PC-9 (cell line): ENCODE measurements around the gene CEP162. TPM values are rescaled to one million over a fixed set of nuclear protein-coding genes. Genes with fewer than 3 reads are reported as not detected.

ENCODE experiments used
- BruUV-seq: library from RNA; stranded (reverse); fragments of 400-500 nt; replicated peaks from 2 replicates; lab custom pipeline; 2021; lab: Mats Ljungman, UMichigan
- CTCF ChIA-PET: fragments of 300-600 bp; sonication (Branson Sonifier 250); formaldehyde crosslinking; loops from one replicate; lab custom pipeline; 2022; ENCODE audit warnings: antibody characterized with exemption; lab: Charles Lee
- POLR2A ChIA-PET: fragments of 300-600 bp; sonication (Branson Sonifier 250); formaldehyde crosslinking; loops from one replicate; lab custom pipeline; 2022; ENCODE audit warnings: antibody characterized with exemption; ENCODE audit not compliant: unreplicated experiment; lab: Charles Lee
- DNase-seq, 2 experiments: peaks; one replicate each; pipeline versions ENCODE4 v3.0.0 to v3.0.0-alpha.2; 2015 to 2022; ENCODE audit warnings: mixed read lengths in 1 of 2
- H2AFZ ChIP-seq: fragments of 200-600 bp; sonication (generic); 2 replicates; pipeline ENCODE4 v1.8.1; 2017; ENCODE audit warnings: antibody characterized with exemption
- H3F3A ChIP-seq: fragments of 200-600 bp; sonication (generic); 2 replicates; pipeline ENCODE4 v1.8.1; 2017; ENCODE audit warnings: antibody characterized with exemption, mild to moderate bottlenecking, low read depth; ENCODE audit not compliant: insufficient read depth
- H3K27ac ChIP-seq: fragments of 200-600 bp; sonication (generic); 2 replicates; pipeline ENCODE4 v1.6.1; 2016; ENCODE audit warnings: mixed run types
- H3K27me3 ChIP-seq: fragments of 200-600 bp; sonication (generic); 2 replicates; pipeline ENCODE4 v1.6.1; 2016; ENCODE audit warnings: low read depth, mixed run types; ENCODE audit not compliant: insufficient read depth
- H3K36me3 ChIP-seq: fragments of 200-600 bp; sonication (generic); 2 replicates; pipeline ENCODE4 v1.6.1; 2016; ENCODE audit warnings: low read depth, mixed run types
- H3K4me1 ChIP-seq: fragments of 200-600 bp; sonication (generic); replicated peaks from 2 replicates; pipeline ENCODE4 v1.6.1; 2016; ENCODE audit warnings: mixed run types; ENCODE audit not compliant: insufficient read depth
- H3K4me2 ChIP-seq: fragments of 200-600 bp; sonication (generic); 2 replicates; pipeline ENCODE4 v1.6.1; 2017; ENCODE audit warnings: mixed run types
- H3K4me3 ChIP-seq: fragments of 200-600 bp; sonication (generic); 2 replicates; pipeline ENCODE4 v1.6.1; 2016; ENCODE audit warnings: mixed run types
- H3K79me2 ChIP-seq: fragments of 200-600 bp; sonication (generic); 2 replicates; pipeline ENCODE4 v1.6.1; 2017; ENCODE audit warnings: low read depth, mixed run types
- H3K9me2 ChIP-seq: fragments of 200-600 bp; sonication (generic); 2 replicates; pipeline ENCODE4 v1.8.1; 2017; ENCODE audit warnings: mild to moderate bottlenecking; ENCODE audit not compliant: insufficient read depth
- H3K9me3 ChIP-seq: fragments of 200-600 bp; sonication (generic); 2 replicates; pipeline ENCODE4 v1.8.1; 2016; ENCODE audit warnings: low read depth; ENCODE audit not compliant: insufficient read depth
- H4K20me1 ChIP-seq: fragments of 200-600 bp; sonication (generic); 2 replicates; pipeline ENCODE4 v1.8.1; 2017; ENCODE audit not compliant: insufficient read depth
- EZH2 ChIP-seq: fragments of 200-600 bp; sonication (generic); IDR thresholded peaks from 2 replicates; pipeline ENCODE4 v1.8.0; 2017; ENCODE audit warnings: antibody characterized with exemption, low read depth
- intact Hi-C: fragments of 100-400 bp; cut with micrococcal nuclease; formaldehyde crosslinking; loops from one replicate; pipeline ENCODE4 v1.10.0; 2022; ENCODE audit not compliant: unreplicated experiment
- total RNA-seq: library from RNA; stranded (reverse); gene quantifications from 2 replicates; pipeline ENCODE4 v1.2.3, GENCODE V29; 2021
- TF ChIP-seq, protein P1 (sequence below): fragments of 200-600 bp; sonication (generic); conservative IDR thresholded peaks from 2 replicates; pipeline ENCODE4 v1.6.1; 2017; ENCODE audit warnings: mixed run types, antibody characterized with exemption, mild to moderate bottlenecking, moderate library complexity

The CEP162 gene
- total RNA-seq, 1 experiment from 2014 or later, result 5.8 TPM

DNA sequence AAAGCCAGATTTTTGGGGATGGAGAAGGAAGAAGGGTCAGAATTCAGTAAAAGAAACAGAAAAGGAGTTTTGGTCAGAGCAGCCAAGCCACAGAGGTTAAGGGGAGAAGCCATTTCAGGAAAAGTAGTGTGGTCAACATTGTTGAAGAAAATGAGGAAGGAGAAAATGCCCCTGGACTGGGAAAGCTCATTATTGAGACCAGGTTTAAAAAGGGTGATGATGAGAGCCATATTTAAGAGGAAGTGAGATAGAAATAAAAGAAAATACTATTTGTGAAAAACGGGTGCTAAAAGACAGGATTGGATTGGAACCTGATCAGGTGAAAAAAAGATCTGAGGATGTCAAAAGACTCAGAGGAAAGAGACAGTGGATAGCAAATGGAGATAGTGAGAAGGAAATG, 75.8 kb downstream of the CEP162 start:
- Histone ChIP-seq H3K9me2 (no peaks in the 10 kb centered on the region), H3K4me1 (no peaks in the 10 kb centered on the region), H2AFZ (no peak overlapping the region), H3K9me3 (no peaks in the 10 kb centered on the region), H3K27me3 (no peaks in the 10 kb centered on the region), H4K20me1 (no peaks in the 10 kb centered on the region), H3K36me3 (no peaks in the 10 kb centered on the region), H3F3A (no peaks in the 10 kb centered on the region), H3K27ac (no peak overlapping the region), H3K79me2 (no peaks in the 10 kb centered on the region), H3K4me2 (no peak overlapping the region), H3K4me3 (no peak overlapping the region)
- no peak for TF ChIP-seq EZH2
- TF ChIP-seq, protein P1, sequence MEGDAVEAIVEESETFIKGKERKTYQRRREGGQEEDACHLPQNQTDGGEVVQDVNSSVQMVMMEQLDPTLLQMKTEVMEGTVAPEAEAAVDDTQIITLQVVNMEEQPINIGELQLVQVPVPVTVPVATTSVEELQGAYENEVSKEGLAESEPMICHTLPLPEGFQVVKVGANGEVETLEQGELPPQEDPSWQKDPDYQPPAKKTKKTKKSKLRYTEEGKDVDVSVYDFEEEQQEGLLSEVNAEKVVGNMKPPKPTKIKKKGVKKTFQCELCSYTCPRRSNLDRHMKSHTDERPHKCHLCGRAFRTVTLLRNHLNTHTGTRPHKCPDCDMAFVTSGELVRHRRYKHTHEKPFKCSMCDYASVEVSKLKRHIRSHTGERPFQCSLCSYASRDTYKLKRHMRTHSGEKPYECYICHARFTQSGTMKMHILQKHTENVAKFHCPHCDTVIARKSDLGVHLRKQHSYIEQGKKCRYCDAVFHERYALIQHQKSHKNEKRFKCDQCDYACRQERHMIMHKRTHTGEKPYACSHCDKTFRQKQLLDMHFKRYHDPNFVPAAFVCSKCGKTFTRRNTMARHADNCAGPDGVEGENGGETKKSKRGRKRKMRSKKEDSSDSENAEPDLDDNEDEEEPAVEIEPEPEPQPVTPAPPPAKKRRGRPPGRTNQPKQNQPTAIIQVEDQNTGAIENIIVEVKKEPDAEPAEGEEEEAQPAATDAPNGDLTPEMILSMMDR, result no peak
- ChIA-PET POLR2A (no interaction called here), CTCF (no interaction called here)
- intact Hi-C loops, result no loop called here
- DNase-seq, result no peak
- BruUV-seq, result no TSS peak

DNA sequence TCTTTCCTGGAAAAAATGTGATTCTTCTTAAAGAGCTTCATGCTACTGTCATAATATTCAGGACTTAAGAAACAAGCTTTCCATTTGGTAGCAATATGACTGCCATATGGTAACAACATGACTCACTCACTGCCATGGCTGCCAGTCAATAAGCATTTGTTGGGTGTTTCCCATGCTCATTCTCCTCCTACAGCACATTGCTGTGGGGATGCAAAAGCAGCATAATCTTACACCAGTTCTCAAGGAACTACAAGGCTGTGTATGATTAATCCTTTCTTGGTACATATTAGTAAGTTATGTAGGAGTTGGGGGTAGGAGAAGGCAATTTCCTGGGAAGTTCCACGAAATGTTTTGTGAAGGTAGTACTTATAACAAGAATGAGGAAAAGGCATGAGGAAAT, 76.7 kb downstream of the CEP162 start:
- no peak overlapping the region for H3K4me2 ChIP-seq

DNA sequence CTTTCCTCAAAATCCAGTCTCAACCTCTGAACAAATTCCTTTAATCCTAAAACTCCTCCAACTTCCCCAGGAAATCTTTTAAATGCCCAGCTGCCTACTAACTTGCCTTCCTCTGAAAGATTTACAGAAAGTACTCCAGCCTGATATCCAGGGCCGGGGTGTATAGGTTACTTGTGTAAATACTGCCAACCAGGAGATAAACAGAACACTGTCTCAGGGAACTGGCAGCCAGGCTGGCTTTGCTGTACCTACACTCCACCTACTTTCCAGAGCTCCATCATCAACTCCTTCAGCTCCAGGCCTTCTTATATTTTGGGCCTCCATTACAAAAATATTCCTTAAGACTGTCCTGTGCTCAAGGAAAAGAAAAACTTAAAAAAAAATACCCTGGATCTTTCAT, 85.9 kb downstream of the CEP162 start:
- Histone ChIP-seq H3K9me3 (no peaks in the 10 kb centered on the region), H4K20me1 (no peaks in the 10 kb centered on the region), H3K27me3 (no peaks in the 10 kb centered on the region), H2AFZ (no peak overlapping the region), H3K9me2 (no peaks in the 10 kb centered on the region), H3K79me2 (no peaks in the 10 kb centered on the region), H3K27ac (no peak overlapping the region), H3K4me3 (no peak overlapping the region), H3F3A (no peaks in the 10 kb centered on the region), H3K36me3 (no peaks in the 10 kb centered on the region), H3K4me1 (no peaks in the 10 kb centered on the region), H3K4me2 (no peak overlapping the region)
- ChIA-PET CTCF (no interaction called here), POLR2A (no interaction called here)
- intact Hi-C loops, result no loop called here
- no peak for DNase-seq
- no peak for TF ChIP-seq EZH2
- TF ChIP-seq, protein P1, result no peak
- BruUV-seq, result no TSS peak

More for the DNA sequence above, 76.7 kb downstream of the CEP162 start:
- H3K79me2 ChIP-seq, result no peaks in the 10 kb centered on the region
- ChIA-PET CTCF (no interaction called here), POLR2A (no interaction called here)
- DNase-seq, result no peak
- no peaks in the 10 kb centered on the region for H3K9me3 ChIP-seq
- no peaks in the 10 kb centered on the region for H4K20me1 ChIP-seq
- no peak overlapping the region for H3K27ac ChIP-seq
- no peak overlapping the region for H2AFZ ChIP-seq
- no peaks in the 10 kb centered on the region for H3K4me1 ChIP-seq
- no peaks in the 10 kb centered on the region for H3F3A ChIP-seq
- H3K36me3 ChIP-seq, result no peaks in the 10 kb centered on the region
- BruUV-seq, result no TSS peak
- no peaks in the 10 kb centered on the region for H3K9me2 ChIP-seq
- H3K4me3 ChIP-seq, result no peak overlapping the region
- intact Hi-C loops, result no loop called here
- TF ChIP-seq, protein P1, result no peak
- no peaks in the 10 kb centered on the region for H3K27me3 ChIP-seq
